HUDEP-2 (cell line): Measurements from ENCODE around the gene ARFGAP1.

Source experiments
- DNase-seq, 76 experiments: peaks; one replicate each; lab custom pipeline; 2025; ENCODE audit not compliant: unreplicated experiment in 76 of 76; lab: John Stamatoyannopoulos, UW

ARFGAP1 gene

DNA sequence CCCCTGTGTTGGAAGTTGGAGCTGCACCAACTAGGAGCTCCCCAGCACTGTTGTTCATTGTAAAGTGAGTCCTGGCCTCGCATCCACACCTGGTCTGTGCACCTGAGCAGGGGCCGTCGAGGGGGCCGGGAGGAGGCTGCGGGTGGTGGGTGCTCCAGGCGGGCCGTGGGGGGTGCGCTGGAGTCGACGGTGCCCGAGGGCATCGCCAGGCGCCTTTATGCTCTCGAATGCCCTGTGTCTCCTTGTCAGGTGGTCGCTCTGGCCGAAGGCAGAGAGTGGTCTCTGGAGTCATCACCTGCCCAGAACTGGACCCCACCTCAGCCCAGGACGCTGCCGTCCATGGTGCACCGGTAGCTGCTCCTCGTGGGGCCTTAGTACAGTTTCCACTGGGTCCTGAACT is 4.3 kb downstream of the ARFGAP1 start:
- DNase-seq, result no peak

DNA sequence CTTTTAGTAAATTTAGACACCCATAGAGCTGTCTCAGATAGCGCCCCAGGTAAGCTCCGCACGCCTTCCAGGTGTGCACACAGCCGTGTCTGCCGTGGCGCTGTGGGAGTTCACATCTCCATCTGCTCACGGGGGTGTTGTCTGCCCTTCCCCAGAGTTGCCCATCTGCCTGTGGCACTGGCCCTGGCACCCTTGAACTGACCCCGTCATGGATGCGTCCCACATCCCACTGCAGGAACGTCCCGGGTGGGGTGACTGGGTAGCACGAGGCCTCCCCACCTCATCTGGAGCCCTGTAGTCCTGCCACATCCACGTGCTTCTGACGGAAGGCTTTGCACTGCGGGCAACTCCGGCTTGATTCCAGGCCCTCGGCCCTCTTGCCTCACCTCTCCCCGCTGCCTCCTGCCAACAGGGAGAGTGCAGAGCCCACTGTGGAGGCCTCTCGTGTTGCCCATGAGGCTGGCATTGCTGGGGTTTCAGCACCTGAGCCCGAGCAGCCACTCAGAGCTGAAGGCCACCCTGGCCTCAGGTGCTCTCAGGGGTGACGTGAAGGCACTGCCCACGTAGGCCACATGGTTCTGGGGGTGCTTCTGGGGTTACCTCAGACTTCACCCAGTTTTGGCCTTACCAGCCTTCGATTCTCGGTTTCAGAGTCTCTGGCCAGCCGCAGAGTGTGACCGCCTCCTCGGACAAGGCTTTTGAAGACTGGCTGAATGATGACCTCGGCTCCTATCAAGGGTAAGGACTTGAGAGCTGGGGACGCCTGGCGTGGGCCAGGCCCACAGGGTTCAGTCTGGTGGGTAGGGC is 5.1 kb downstream of the ARFGAP1 start:
- no peak for DNase-seq

DNA sequence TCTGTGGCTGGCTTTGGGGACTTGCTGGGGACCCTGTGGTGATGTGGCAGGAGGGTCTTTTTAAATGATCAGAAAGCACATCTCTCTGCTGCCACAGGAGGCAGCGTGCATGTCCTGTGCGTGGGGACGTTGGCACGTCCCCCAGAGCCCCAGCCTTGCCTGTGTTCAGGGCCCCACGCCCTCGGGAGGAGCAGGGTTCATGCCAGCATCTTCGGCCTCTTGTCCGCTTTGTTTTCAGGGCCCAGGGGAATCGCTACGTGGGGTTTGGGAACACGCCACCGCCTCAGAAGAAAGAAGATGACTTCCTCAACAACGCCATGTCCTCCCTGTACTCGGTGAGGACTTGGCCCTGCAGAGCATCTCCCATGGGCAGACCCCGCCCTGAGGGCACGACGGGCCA is 6.0 kb downstream of the ARFGAP1 start:
- DNase-seq, result no peak

DNA sequence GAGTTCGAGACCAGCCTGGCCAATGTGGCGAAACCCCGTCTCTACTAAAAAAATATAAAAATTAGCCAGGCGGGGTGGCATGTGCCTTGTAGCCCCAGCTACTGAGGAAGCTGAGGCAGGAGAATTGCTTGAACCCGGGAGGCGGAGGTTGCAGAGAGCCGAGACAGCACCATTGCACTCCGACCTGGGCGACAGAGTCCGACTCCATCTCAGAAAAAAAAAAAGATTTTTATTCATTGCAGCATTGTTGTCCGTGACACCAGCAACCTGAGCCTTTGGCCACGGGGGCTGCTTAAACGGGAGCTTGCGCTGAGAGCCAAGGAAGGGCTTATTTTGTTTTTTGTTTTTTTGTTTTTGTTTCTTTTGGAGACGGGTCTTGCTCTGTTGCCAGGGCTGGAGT is 7.3 kb downstream of the ARFGAP1 start:
- no peak for DNase-seq

DNA sequence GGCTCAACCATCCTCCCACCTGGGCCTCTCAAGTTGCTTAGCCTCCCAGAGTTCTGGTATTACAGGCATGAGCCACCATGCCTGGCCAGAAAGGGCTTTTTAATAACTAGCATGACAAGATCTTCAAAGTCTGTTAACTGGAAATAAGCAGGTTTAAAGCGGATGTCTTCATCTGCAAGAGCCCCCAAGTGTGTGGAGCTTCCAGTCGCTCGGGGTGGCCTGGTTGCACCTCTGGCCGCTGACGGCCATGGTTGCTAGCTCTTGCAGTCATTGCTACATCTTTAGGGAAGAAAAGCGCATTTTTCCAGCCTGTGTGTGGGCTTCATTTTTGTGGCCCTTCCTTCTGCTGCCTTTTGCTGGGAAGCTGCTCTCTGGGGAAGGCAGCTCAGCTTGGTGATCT is 7.8 kb downstream of the ARFGAP1 start:
- DNase-seq, result no peak

DNA sequence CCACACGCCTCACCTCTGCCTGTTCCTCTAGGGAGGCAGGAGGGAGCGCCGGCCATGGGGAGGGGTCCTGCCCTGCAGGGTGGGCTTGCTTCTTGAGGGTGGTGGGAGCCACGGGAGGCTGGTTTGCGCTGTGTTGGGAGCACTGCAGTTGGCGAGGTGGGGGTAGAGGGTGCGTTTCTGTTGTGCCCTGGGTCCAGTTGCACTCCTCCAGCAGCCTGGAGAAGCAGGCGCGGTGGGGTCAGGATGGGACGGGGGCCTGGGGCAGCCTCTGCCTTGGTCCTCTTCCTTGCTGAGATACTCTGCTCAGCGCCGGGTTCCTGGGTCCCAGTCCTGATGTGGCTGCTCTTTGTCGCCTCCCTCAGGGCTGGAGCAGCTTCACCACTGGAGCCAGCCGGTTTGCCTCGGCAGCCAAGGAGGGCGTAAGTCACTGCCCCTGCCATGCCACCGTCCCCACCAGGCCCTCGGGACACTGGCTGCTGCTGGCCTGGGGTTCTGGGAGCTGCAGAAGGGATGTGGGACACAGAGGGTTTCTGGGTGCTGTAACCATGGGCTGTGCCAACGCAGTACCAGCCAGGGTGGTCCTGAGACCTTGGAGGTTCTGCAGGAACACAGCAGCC is 8.4 kb downstream of the ARFGAP1 start:
- DNase-seq, result no peak

DNA sequence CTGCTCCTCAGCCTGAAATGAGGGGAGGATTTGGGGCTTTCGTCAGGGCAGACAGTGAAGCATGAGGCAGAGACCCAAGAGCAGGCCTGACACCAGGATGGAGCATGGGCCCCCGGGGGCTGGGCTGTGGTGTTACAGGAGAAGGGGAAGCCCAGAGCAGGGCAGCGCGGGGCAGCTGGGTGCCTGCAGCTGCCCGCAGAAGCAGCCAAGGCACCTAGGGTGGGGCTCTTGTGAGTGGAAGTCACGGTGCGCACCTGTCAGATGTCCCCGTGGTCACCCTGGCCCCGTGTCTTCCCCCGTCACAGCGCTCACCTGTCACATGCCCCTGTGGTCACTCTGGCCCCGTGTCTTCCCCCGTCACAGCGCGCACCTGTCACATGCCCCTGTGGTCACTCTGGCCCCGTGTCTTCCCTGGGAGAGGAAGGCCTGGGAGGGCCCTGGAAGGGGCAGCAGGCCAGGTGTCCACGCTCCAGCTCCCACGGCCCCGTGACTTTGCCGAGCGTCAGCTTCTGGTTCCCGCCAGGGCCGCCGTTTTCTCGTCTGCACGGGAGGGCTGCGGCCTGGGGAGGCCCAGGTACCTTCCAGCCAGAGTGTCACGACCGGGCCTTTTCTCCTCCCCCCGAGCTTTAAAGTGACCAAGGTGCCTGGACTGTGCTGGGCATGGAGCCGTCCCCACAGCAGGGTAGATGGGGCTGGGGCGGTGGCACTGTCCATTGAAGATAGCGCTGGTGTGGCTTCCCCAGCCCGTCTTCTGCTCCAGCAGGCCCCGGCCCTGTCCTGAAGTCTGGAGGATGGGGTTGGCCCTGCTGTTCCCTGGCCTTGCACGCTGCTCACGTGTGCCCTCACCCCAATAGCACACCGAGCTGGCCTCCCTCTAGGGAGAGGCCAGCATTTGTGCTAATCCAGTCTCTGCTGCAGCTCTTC is 9.4 kb downstream of the ARFGAP1 start:
- no peak for DNase-seq

DNA sequence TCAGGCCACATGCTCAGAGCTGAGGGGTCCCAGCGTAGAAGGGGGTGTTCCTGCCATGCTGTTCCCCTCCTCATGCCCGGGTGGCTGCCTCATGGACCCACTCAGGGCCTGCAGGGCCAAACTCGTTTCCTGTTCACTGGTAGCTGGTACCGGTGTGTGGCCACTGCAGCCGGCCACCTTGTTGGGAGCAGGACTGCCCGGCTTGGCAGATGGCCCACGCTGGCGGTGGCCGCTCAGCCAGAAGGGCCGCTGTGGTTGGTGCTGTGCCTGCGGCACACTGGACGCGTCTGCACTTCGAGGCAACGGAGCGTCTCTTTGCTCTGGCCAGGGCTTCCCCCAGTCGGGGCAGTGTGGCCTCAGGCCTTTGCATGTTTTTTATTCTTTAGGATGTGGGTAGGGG is 10.3 kb downstream of the ARFGAP1 start:
- DNase-seq, result no peak

DNA sequence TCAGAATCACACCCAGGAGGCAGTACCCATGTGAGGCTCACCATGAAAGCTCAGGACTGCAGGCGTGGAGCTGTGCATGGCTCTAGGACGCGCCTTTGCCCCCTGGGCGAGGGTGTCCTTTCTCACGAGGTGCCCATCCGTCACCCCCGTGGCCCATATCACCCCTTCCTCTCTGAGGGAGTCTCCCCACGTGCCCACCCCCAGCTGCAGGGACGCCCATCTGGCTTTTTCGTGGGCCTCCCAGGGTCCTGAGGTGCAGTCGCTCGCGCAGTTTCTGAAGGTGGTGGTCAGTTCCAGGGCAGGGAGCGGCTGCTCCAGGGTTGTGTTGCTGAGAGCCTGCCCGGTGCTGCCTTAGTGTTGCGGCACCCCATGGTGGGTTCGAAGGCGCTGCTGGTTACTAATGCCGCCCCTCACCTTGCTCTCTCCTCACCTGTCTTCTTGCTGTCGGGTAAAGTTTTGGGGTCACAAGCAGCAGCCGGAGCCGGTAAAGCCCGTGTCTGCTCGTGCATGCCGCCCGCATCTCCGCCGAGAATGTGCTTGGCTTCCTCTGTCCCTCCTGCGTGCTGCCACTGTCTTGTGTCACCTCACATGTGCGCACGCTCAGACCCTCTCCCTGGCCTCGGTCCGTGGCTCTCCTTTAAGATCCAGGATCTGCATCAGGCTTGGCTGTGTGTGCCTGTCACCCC is 10.9 kb downstream of the ARFGAP1 start:
- DNase-seq, result no peak

DNA sequence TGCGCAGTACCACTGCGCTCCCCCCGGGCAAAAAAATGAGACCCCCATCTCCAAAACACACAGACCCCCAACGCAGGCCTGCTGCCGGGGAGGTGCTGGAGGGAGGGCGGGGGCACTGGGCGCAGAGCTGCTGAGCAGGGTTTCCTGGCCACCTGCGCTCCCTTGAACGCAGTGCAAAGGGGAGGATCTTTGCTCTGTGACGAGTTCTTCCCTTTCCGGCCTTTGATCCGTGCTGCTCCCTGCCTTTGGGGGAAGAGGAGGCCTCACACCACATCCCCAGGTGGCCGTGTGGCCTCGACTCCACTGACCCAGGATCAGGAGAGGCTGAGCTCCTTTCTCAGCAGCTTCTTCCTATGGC is 11.4 kb downstream of the ARFGAP1 start:
- no peak for DNase-seq

DNA sequence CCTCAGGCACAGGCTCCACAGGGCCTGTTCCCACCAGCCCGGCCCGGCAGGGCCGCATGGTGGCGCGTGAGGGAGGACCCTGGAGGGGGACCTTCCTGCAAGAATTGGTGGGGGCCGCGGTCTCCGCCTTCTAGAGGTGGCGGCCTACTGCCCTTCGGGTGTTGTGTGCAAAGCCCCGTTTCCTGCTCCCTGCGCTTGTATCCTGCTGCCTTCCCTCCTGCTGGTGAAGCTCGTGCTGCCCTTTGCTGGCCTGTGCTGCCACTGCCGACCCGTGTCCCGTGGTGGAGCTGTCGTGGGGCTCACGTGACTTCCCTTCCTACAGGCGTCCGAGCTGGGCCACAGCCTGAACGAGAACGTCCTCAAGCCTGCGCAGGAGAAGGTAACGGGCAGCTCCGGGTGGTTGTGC is 11.9 kb downstream of the ARFGAP1 start:
- no peak for DNase-seq

DNA sequence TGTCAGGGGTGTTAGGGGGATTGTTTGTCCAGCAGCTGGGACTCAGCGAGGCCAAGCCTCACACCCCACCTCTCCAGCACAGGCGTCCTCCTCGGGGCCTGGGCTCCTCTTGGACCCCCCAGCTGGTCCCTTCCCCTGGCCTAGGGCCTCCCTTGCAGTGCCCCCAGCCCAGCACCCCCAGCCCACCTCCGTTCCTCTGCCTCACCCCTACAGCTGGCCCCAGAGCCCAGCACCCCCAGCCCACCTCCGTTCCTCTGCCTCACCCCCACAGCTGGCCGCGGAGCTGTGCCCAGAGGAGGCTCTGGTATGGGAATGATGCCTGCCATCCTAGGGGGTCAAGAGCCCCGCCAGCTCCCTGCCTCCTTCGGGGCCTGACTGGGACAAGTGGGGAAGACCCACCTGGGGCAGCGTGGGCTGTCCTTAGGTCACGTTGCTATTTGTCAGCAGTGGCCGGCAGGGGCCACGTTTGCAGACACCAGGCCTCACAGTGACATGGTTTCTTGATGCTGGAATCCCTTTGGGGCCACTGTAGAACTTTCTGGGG is 12.4 kb downstream of the ARFGAP1 start:
- no peak for DNase-seq

DNA sequence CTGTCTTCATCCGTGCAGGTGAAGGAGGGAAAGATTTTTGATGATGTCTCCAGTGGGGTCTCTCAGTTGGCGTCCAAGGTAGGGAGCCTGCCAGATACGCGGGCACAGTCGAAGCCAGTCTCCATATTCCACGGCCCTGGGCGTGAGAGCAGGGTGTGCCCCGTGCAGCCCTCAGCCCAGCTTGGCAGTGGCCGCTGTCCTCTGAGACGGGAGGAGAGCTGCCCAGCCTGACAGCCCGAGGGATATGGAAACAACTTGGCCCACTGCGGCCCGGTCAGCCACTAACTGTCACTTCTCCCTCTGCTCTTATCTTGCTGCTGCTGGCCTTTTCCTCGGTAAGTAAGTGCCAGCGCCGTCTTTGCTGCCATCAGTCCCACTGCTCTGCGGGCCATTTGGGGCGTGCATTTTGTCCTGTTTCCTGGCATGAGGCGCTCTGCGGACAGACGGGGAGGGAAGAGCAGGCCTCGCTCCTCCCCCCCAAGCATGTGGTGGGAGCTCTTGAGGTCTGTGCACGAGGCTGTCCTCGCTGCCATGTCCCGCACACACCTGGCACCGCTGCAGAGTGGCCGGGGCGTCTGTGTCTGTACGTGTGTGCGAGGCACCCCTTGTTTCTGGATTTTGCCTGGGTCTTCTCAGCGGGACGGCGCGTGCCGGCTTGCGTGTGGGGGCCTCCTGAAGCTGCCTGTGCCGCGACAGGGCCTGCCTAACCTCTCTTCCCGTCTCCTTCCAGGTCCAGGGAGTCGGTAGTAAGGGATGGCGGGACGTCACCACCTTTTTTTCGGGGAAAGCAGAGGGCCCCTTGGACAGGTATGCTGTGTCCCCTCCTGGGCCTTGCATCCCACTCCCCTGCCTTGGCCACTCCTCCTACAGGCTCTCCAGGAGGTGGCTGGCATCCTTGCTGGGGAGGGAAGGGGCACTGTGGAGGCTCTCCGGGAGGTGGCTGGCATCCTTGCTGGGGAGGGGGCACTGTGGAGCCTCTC is 13.3 kb downstream of the ARFGAP1 start:
- DNase-seq, result no peak

DNA sequence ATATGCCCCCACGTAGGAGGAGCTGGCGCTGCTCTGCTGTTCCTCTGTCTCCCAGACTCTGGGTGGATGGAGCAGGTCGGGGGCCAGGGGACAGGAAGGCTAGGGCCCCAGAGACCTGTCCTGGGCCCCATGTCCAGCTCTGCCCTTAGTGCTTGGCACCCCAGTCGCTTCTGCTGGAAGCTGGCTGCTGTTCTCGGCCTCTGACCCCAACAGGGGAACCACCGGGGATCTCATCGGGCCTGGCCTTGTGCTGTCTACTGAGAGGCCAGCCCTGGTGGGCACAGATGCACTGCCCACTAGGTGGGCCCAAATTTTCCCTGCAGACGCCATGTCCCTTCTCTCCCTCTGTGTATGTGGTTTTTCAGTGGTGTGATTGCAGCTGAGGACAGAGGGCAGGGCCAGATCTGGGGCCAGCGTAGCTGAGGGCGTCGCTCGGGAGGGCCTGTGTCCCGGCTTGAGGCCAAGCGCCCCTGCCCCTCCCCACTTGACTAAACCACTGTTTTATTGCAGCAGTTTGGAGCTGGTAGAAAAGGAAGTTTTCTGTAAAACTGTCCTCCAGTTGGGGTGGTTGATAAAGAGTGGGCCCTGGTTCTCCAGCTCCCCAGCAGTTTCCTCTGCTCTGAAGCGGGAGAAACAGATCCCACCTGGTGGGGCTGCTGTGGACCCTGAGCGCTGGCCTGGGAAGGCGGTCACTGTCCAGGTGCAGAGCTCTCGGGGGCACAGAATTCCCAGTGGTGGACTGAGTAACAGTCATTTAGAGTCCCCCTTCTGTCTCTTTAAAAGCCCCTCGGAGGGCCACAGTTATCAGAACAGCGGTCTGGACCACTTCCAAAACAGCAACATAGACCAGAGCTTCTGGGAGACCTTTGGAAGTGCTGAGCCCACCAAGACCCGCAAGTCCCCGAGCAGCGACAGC is 14.4 kb downstream of the ARFGAP1 start:
- no peak for DNase-seq

DNA sequence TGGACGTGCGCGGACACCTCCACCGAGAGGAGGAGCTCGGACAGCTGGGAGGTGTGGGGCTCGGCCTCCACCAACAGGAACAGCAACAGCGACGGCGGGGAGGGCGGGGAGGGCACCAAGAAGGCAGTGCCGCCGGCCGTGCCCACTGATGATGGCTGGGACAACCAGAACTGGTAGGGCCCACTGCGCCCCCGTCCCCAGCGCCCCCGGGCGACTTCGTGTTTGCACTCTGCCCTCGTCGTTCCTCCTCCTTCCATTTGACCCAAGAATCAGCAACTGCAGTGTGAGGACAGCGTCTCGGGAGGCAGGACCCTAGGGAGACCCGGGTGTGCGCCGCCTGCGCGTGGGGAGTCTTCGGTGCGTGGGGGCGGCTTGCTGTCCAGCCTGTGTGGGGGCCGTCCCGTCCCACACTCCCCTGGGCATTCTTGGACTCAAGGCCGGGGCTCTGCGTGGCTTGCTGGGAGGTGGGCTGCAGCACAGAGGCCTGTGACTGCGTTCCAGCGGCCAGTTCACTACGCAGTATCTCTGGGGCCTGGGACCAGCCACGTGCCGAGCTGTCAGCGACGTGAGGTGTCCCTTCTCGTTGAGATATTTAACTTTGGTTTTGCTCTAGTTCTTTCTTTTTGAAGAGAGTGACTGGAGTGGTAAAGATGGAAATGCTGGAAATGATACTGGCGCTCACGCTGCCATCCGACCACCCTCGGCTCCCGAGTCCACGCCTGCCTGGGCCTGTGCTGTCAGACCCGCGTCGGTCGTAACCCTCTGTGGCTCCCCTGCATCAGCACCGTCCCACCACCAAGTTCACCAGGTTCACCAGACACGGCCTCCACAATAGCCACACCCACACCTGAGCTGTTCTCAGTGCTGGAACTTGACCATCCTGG is 15.3 kb downstream of the ARFGAP1 start:
- DNase-seq, result no peak

DNA sequence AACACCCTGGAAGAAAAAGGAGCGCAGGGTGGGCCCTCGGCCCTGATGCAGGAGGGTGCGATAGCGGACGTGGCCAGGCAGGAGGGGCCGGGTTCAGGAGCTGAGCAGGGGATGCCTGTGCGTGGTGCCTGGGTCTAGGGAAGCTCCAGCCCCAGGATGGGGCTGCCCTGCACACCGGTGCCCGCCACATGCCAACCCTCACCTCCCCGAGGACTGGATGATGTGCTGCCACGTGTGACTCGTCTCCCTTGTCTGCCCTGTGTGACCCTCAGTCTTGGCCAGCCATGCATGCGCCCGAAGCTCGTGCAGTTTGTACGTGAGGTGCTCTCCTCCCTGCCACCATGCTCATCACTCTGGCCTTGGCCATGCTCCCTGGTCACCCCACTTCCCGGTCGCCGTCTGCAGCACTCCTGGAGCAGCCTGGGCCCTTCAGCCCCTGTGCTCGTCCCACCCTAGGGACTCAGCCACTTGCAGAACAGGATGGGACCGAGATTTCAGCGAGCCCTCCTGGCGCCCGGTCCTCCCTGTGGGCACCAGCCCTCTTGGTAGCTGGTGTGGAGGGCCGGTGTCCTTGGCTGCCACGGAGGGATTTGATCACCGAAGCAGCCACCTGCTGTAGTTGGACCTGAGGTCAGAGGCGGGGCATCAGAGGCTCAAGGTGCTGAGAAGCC is 16.1 kb downstream of the ARFGAP1 start:
- no peak for DNase-seq
